Measurements from ENCODE around the gene TTC5.
"Not testable (repeated sequence)": the region's sequence is repeated elsewhere in the genome, so short reads cannot be mapped to it uniquely, and the experiment has no call there.

The TTC5 gene

GRCh38 chr14:20302042-20302755 is 3.6 kb downstream of the TTC5 start:
- DNase-seq (ENCODE audit: low read depth in 1 of 2, low spot score in 1 of 2): no peak

- no peak for DNase-seq (ENCODE audit: low read depth in 1 of 2, low spot score in 1 of 2)
Measured at GRCh38 chr14:20295067-20295466, 10.7 kb downstream of the TTC5 start.

GRCh38 chr14:20294636-20295035 is 11.1 kb downstream of the TTC5 start:
- DNase-seq (ENCODE audit: low read depth in 1 of 2, low spot score in 1 of 2): no peak

- DNase-seq (ENCODE audit: low read depth in 1 of 2, low spot score in 1 of 2): not testable (repeated sequence)
Measured at GRCh38 chr14:20281998-20282397, 23.8 kb downstream of the TTC5 start.

- not testable (repeated sequence) for DNase-seq (ENCODE audit: low read depth in 1 of 2, low spot score in 1 of 2)
Measured at GRCh38 chr14:20280265-20280664, 25.5 kb downstream of the TTC5 start.

- no peak for DNase-seq (ENCODE audit: low read depth in 1 of 2, low spot score in 1 of 2)
Measured at GRCh38 chr14:20278414-20278813, 27.3 kb downstream of the TTC5 start.

- DNase-seq (ENCODE audit: low read depth in 1 of 2, low spot score in 1 of 2): no peak
Measured at GRCh38 chr14:20277409-20277808, 28.3 kb downstream of the TTC5 start.

GRCh38 chr14:20274062-20274461 is 31.7 kb downstream of the TTC5 start:
- no peak for DNase-seq (ENCODE audit: low read depth in 1 of 2, low spot score in 1 of 2)

- not testable (repeated sequence) for DNase-seq (ENCODE audit: low read depth in 1 of 2, low spot score in 1 of 2)
Measured at GRCh38 chr14:20264361-20264760, 41.4 kb downstream of the TTC5 start.

- DNase-seq (ENCODE audit: low read depth in 1 of 2, low spot score in 1 of 2): no peak
Measured at GRCh38 chr14:20262642-20263128, 43.1 kb downstream of the TTC5 start.

- no peak for DNase-seq (ENCODE audit: low read depth in 1 of 2, low spot score in 1 of 2)
Measured at GRCh38 chr14:20247646-20248246, 58.0 kb downstream of the TTC5 start.
